ENCODE data around the gene YY1AP1. TPM values are rescaled to one million over a fixed set of nuclear protein-coding genes. Genes with fewer than 3 reads are reported as not detected.
"Not testable (repeated sequence)": the region's sequence is repeated elsewhere in the genome, so short reads cannot be mapped to it uniquely, and the experiment has no call there.

YY1AP1 gene
- total RNA-seq, 1 donor from 2014 or later: 358 TPM

GRCh38 chr1:155712636-155713035 is 24.1 kb upstream of the YY1AP1 start:
- not testable (repeated sequence) for H3K27me3 ChIP-seq (ENCODE audit: control insufficient read depth in 3 of 3, insufficient read depth in 3 of 3, low read length in 3 of 3); H3K9ac ChIP-seq (ENCODE audit: low read depth in 1 of 3, low read length in 3 of 3); H3K4me3 ChIP-seq (ENCODE audit: low read length in 3 of 3); H3K27ac ChIP-seq (ENCODE audit: low read depth, low read length); H3K4me1 ChIP-seq (ENCODE audit: control insufficient read depth in 3 of 3, insufficient read depth in 3 of 3, low read length in 3 of 3); H3K9me3 ChIP-seq (ENCODE audit: control insufficient read depth in 3 of 3, low read length in 3 of 3); H3K36me3 ChIP-seq (ENCODE audit: control insufficient read depth in 3 of 3, insufficient read depth in 3 of 3, low read length in 3 of 3)

DNA sequence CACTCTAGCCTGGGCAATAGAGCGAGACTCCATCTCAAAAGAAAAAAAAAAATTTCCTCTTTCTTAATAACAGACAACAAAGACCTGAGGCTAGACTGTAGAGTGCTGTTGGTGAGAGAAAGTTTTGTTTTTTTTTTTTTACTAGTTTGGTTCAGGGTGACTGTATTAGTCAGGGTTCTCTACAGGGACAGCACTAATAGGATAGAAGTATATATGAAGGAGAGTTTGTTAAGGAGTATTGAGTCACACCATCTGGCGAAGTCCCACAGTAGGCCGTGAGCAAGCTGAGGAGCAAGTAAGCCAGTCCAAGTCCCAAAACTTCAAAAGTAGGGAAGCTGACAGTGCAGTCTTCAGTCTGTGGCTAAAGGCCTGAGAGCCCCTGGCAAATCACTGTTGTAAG is 22.9 kb upstream of the YY1AP1 start:
- H3K9me3 ChIP-seq (ENCODE audit: control insufficient read depth in 3 of 3, low read length in 3 of 3); H3K27ac ChIP-seq (ENCODE audit: low read depth, low read length); H3K4me1 ChIP-seq (ENCODE audit: control insufficient read depth in 3 of 3, insufficient read depth in 3 of 3, low read length in 3 of 3); H3K4me3 ChIP-seq (ENCODE audit: low read length in 3 of 3); H3K36me3 ChIP-seq (ENCODE audit: control insufficient read depth in 3 of 3, insufficient read depth in 3 of 3, low read length in 3 of 3); H3K9ac ChIP-seq (ENCODE audit: low read depth in 1 of 3, low read length in 3 of 3); H3K27me3 ChIP-seq (ENCODE audit: control insufficient read depth in 3 of 3, insufficient read depth in 3 of 3, low read length in 3 of 3): not testable (repeated sequence)

GRCh38 chr1:155709391-155709790 is 20.8 kb upstream of the YY1AP1 start:
- Histone ChIP-seq H3K36me3 (ENCODE audit: control insufficient read depth in 3 of 3, insufficient read depth in 3 of 3, low read length in 3 of 3) (peaks cover 0 to 4% (median 0%) of the 10 kb centered on the region in 3 donors), H3K27me3 (ENCODE audit: control insufficient read depth in 3 of 3, insufficient read depth in 3 of 3, low read length in 3 of 3) (no peaks in the 10 kb centered on the region), H3K9me3 (ENCODE audit: control insufficient read depth in 3 of 3, low read length in 3 of 3) (no peaks in the 10 kb centered on the region), H3K27ac (ENCODE audit: low read depth, low read length) (no peak overlapping the region), H3K4me3 (ENCODE audit: low read length in 3 of 3) (no peak overlapping the region), H3K4me1 (ENCODE audit: control insufficient read depth in 3 of 3, insufficient read depth in 3 of 3, low read length in 3 of 3) (no peaks in the 10 kb centered on the region), H3K9ac (ENCODE audit: low read depth in 1 of 3, low read length in 3 of 3) (no peak overlapping the region)

DNA sequence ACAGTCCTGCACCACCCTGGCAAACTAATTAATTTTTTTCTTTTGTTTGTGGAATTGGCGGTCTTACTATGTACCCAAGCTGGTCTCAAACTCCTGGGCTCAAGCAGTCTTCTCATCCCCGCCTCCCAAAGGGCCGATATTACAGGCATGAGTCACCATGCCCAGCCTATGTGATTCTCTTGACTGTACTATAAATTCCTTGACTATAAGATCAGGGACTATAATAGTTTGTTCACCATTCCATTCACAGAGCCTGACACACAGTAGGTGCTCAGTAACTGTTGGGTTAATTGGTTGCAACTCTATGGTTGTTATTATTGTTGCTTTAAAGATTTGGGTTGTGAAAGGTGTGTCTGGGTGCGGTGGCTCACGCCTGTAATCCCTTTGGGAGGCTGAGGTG is 17.6 kb upstream of the YY1AP1 start:
- Histone ChIP-seq H3K9me3 (ENCODE audit: control insufficient read depth in 3 of 3, low read length in 3 of 3) (no peaks in the 10 kb centered on the region), H3K4me3 (ENCODE audit: low read length in 3 of 3) (no peak overlapping the region), H3K27ac (ENCODE audit: low read depth, low read length) (no peak overlapping the region), H3K4me1 (ENCODE audit: control insufficient read depth in 3 of 3, insufficient read depth in 3 of 3, low read length in 3 of 3) (no peaks in the 10 kb centered on the region), H3K36me3 (ENCODE audit: control insufficient read depth in 3 of 3, insufficient read depth in 3 of 3, low read length in 3 of 3) (peaks cover 0 to 4% (median 0%) of the 10 kb centered on the region in 3 donors), H3K9ac (ENCODE audit: low read depth in 1 of 3, low read length in 3 of 3) (no peak overlapping the region), H3K27me3 (ENCODE audit: control insufficient read depth in 3 of 3, insufficient read depth in 3 of 3, low read length in 3 of 3) (no peaks in the 10 kb centered on the region)

DNA sequence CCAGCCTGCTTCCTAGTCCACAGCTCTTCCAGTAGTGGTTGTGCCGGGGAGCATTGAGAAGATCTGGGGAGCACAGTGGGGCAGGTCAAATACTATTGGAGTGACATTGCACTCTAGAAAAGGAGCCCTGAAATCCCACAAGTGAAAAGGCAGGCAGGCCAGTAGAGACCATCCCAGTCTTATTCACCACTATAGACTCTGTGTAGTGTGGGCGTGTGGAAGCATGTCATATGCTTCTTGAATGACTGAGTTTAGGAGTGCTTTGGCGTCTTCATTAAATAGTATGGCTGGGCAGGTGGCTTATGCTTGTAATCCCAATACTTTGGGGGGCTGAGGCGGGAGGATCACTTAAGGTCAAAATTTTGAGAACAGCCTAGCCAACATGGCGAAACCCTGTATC is 15.8 kb upstream of the YY1AP1 start:
- H3K36me3 ChIP-seq (ENCODE audit: control insufficient read depth in 3 of 3, insufficient read depth in 3 of 3, low read length in 3 of 3); H3K4me1 ChIP-seq (ENCODE audit: control insufficient read depth in 3 of 3, insufficient read depth in 3 of 3, low read length in 3 of 3); H3K4me3 ChIP-seq (ENCODE audit: low read length in 3 of 3); H3K9ac ChIP-seq (ENCODE audit: low read depth in 1 of 3, low read length in 3 of 3); H3K9me3 ChIP-seq (ENCODE audit: control insufficient read depth in 3 of 3, low read length in 3 of 3); H3K27me3 ChIP-seq (ENCODE audit: control insufficient read depth in 3 of 3, insufficient read depth in 3 of 3, low read length in 3 of 3); H3K27ac ChIP-seq (ENCODE audit: low read depth, low read length): not testable (repeated sequence)

DNA sequence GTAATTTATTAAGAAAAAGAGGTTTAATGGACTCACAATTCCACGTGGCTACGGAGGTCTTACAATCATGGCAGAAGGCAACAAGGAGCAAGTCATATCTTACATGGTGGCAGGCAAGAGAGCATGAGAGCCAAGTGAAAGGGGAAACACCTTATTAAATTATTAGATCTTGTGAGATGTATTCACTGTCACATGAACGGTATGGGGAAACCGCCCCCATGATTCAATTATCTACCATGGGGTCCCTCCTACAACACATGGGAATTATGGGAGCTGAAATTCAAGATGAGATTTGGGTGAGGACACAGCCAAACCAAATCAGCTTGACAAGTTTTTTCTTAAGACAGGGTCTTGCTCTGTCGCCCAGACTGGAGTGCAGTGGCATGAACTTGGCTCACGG is 14.6 kb upstream of the YY1AP1 start:
- H3K9ac ChIP-seq (ENCODE audit: low read depth in 1 of 3, low read length in 3 of 3): no peak overlapping the region
- no peak overlapping the region for H3K4me3 ChIP-seq (ENCODE audit: low read length in 3 of 3)
- H3K36me3 ChIP-seq (ENCODE audit: control insufficient read depth in 3 of 3, insufficient read depth in 3 of 3, low read length in 3 of 3): no peaks in the 10 kb centered on the region
- no peaks in the 10 kb centered on the region for H3K4me1 ChIP-seq (ENCODE audit: control insufficient read depth in 3 of 3, insufficient read depth in 3 of 3, low read length in 3 of 3)
- H3K27me3 ChIP-seq (ENCODE audit: control insufficient read depth in 3 of 3, insufficient read depth in 3 of 3, low read length in 3 of 3): no peaks in the 10 kb centered on the region
- no peak overlapping the region for H3K27ac ChIP-seq (ENCODE audit: low read depth, low read length)
- H3K9me3 ChIP-seq (ENCODE audit: control insufficient read depth in 3 of 3, low read length in 3 of 3): no peaks in the 10 kb centered on the region

DNA sequence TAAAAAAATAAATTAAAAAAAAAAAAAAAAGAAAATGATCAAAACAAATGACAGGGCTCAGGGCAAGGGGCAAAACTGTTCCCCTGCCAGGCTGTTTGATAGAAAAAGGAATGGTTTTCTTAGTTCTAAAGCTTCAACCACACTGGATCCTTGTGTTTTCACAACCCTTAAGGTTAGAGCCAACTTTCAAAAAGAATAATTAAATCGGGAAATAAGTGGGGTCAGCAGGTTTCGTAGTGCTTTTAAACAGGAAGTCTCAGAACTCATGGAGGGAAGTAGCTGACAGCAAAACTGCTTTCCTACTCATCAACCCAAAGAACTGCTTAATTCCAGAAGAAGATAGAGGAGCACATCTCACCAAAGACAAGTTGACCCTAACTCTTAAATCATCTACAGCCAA is 13.1 kb upstream of the YY1AP1 start:
- not testable (repeated sequence) for H3K4me1 ChIP-seq (ENCODE audit: control insufficient read depth in 3 of 3, insufficient read depth in 3 of 3, low read length in 3 of 3); H3K9ac ChIP-seq (ENCODE audit: low read depth in 1 of 3, low read length in 3 of 3); H3K27ac ChIP-seq (ENCODE audit: low read depth, low read length); H3K27me3 ChIP-seq (ENCODE audit: control insufficient read depth in 3 of 3, insufficient read depth in 3 of 3, low read length in 3 of 3); H3K9me3 ChIP-seq (ENCODE audit: control insufficient read depth in 3 of 3, low read length in 3 of 3); H3K4me3 ChIP-seq (ENCODE audit: low read length in 3 of 3); H3K36me3 ChIP-seq (ENCODE audit: control insufficient read depth in 3 of 3, insufficient read depth in 3 of 3, low read length in 3 of 3)

- H3K9ac ChIP-seq (ENCODE audit: low read depth in 1 of 3, low read length in 3 of 3); H3K27me3 ChIP-seq (ENCODE audit: control insufficient read depth in 3 of 3, insufficient read depth in 3 of 3, low read length in 3 of 3); H3K9me3 ChIP-seq (ENCODE audit: control insufficient read depth in 3 of 3, low read length in 3 of 3); H3K36me3 ChIP-seq (ENCODE audit: control insufficient read depth in 3 of 3, insufficient read depth in 3 of 3, low read length in 3 of 3); H3K4me3 ChIP-seq (ENCODE audit: low read length in 3 of 3): not testable (repeated sequence)
- Histone ChIP-seq H3K27ac (ENCODE audit: low read depth, low read length) (peak overlapping the region; percentile 25), H3K4me1 (ENCODE audit: control insufficient read depth in 3 of 3, insufficient read depth in 3 of 3, low read length in 3 of 3) (peaks cover 5 to 12% (median 11%) of the 10 kb centered on the region in 3 donors)
These were observed 10.5 kb upstream of the YY1AP1 start for GRCh38 chr1:155699062-155699461.

GRCh38 chr1:155698382-155699038 is 9.9 kb upstream of the YY1AP1 start:
- H3K27me3 ChIP-seq (ENCODE audit: control insufficient read depth in 3 of 3, insufficient read depth in 3 of 3, low read length in 3 of 3): no peaks in the 10 kb centered on the region
- H3K4me1 ChIP-seq (ENCODE audit: control insufficient read depth in 3 of 3, insufficient read depth in 3 of 3, low read length in 3 of 3): peaks cover 5 to 13% (median 13%) of the 10 kb centered on the region in 3 donors
- no peaks in the 10 kb centered on the region for H3K36me3 ChIP-seq (ENCODE audit: control insufficient read depth in 3 of 3, insufficient read depth in 3 of 3, low read length in 3 of 3)
- peak overlapping the region; percentile 25 for H3K27ac ChIP-seq (ENCODE audit: low read depth, low read length)
- H3K4me3 ChIP-seq (ENCODE audit: low read length in 3 of 3): no peak overlapping the region
- no peaks in the 10 kb centered on the region for H3K9me3 ChIP-seq (ENCODE audit: control insufficient read depth in 3 of 3, low read length in 3 of 3)
- H3K9ac ChIP-seq (ENCODE audit: low read depth in 1 of 3, low read length in 3 of 3): no peak overlapping the region

GRCh38 chr1:155697616-155698015 is 9.0 kb upstream of the YY1AP1 start:
- H3K9ac ChIP-seq (ENCODE audit: low read depth in 1 of 3, low read length in 3 of 3); H3K36me3 ChIP-seq (ENCODE audit: control insufficient read depth in 3 of 3, insufficient read depth in 3 of 3, low read length in 3 of 3); H3K9me3 ChIP-seq (ENCODE audit: control insufficient read depth in 3 of 3, low read length in 3 of 3); H3K4me3 ChIP-seq (ENCODE audit: low read length in 3 of 3); H3K27me3 ChIP-seq (ENCODE audit: control insufficient read depth in 3 of 3, insufficient read depth in 3 of 3, low read length in 3 of 3); H3K27ac ChIP-seq (ENCODE audit: low read depth, low read length): not testable (repeated sequence)
- H3K4me1 ChIP-seq (ENCODE audit: control insufficient read depth in 3 of 3, insufficient read depth in 3 of 3, low read length in 3 of 3): peaks cover 5 to 13% (median 13%) of the 10 kb centered on the region in 3 donors

GRCh38 chr1:155697046-155697445 is 8.5 kb upstream of the YY1AP1 start:
- no peaks in the 10 kb centered on the region for H3K36me3 ChIP-seq (ENCODE audit: control insufficient read depth in 3 of 3, insufficient read depth in 3 of 3, low read length in 3 of 3)
- no peak overlapping the region for H3K27ac ChIP-seq (ENCODE audit: low read depth, low read length)
- no peaks in the 10 kb centered on the region for H3K27me3 ChIP-seq (ENCODE audit: control insufficient read depth in 3 of 3, insufficient read depth in 3 of 3, low read length in 3 of 3)
- H3K9ac ChIP-seq (ENCODE audit: low read depth in 1 of 3, low read length in 3 of 3): no peak overlapping the region
- no peak overlapping the region for H3K4me3 ChIP-seq (ENCODE audit: low read length in 3 of 3)
- H3K9me3 ChIP-seq (ENCODE audit: control insufficient read depth in 3 of 3, low read length in 3 of 3): no peaks in the 10 kb centered on the region
- H3K4me1 ChIP-seq (ENCODE audit: control insufficient read depth in 3 of 3, insufficient read depth in 3 of 3, low read length in 3 of 3): peaks cover 5 to 13% (median 13%) of the 10 kb centered on the region in 3 donors

Measured in skeletal muscle tissue (tissue), 4 donors.